HepG2 (cell line): Measurements from ENCODE around the gene BICRA. TPM values are rescaled to one million over a fixed set of nuclear protein-coding genes. Genes with fewer than 3 reads are reported as not detected.

Experiments
- BATF2 ChIP-seq: sonication (generic); formaldehyde crosslinking; IDR thresholded peaks from 2 replicates; pipeline ENCODE4 v1.8.0; 2022; ENCODE audit warnings: mild to moderate bottlenecking, missing genetic modification reagents, moderate library complexity
- CBX1 ChIP-seq: IDR thresholded peaks from one replicate; pipeline ENCODE4 v1.6.1; 2016; ENCODE audit warnings: antibody characterized with exemption, low read depth
- CEBPG ChIP-seq: IDR thresholded peaks from 2 replicates; pipeline ENCODE4 v1.6.1; 2016
- DRAP1 ChIP-seq: IDR thresholded peaks from 2 replicates; pipeline ENCODE4 v1.6.1; 2016; ENCODE audit warnings: missing genetic modification reagents, missing compliant biosample characterization
- FOXA1 ChIP-seq, 2 experiments: fragments of 450-650 bp in 1 of 2; sonication (generic) in 1 of 2; formaldehyde crosslinking in 1 of 2; IDR thresholded peaks; 2 replicates each; pipeline versions ENCODE4 v1.4.0 to v1.6.1; 2016 to 2020; ENCODE audit warnings: missing genetic modification reagents in 1 of 2
- FOXK2 ChIP-seq: fragments of 450-650 bp; IDR thresholded peaks from 2 replicates; pipeline ENCODE4 v1.6.1; 2016
- GTF3A ChIP-seq: sonication (generic); formaldehyde crosslinking; conservative IDR thresholded peaks from 2 replicates; pipeline ENCODE4 v1.4.0; 2020; ENCODE audit warnings: mild to moderate bottlenecking, missing genetic modification reagents
- HES4 ChIP-seq: sonication (generic); formaldehyde crosslinking; IDR thresholded peaks from 2 replicates; pipeline ENCODE4 v1.9.0; 2021; ENCODE audit warnings: mild to moderate bottlenecking, missing genetic modification reagents, borderline replicate concordance
- HIVEP1 ChIP-seq: sonication (generic); formaldehyde crosslinking; IDR thresholded peaks from 2 replicates; pipeline ENCODE4 v1.4.0; 2020; ENCODE audit warnings: mild to moderate bottlenecking, missing genetic modification reagents
- KDM2A ChIP-seq: sonication (generic); formaldehyde crosslinking; IDR thresholded peaks from 2 replicates; pipeline ENCODE4 v1.4.0; 2020; ENCODE audit warnings: low read depth, missing genetic modification reagents, borderline replicate concordance
- LBX2 ChIP-seq: sonication (generic); formaldehyde crosslinking; IDR thresholded peaks from 2 replicates; pipeline ENCODE4 v1.5.0; 2020; ENCODE audit warnings: missing genetic modification reagents, mild to moderate bottlenecking, borderline replicate concordance
- NCOR1 ChIP-seq: fragments of 200-600 bp; sonication (generic); IDR thresholded peaks from 2 replicates; pipeline ENCODE4 v1.7.0; 2017; ENCODE audit warnings: antibody characterized with exemption, low read length, borderline replicate concordance
- SRF ChIP-seq: IDR thresholded peaks from 2 replicates; pipeline ENCODE4 v1.6.1; 2011; ENCODE audit warnings: mild to moderate bottlenecking, low read depth, low read length, moderate library complexity
- UBTF ChIP-seq: sonication (generic); formaldehyde crosslinking; IDR thresholded peaks from 2 replicates; pipeline ENCODE4 v1.4.0; 2020; ENCODE audit warnings: mild to moderate bottlenecking, missing genetic modification reagents
- YEATS2 ChIP-seq: sonication (generic); formaldehyde crosslinking; IDR thresholded peaks from 2 replicates; pipeline ENCODE4 v1.4.0; 2020; ENCODE audit warnings: missing genetic modification reagents, borderline replicate concordance
- ZFY ChIP-seq: sonication (generic); formaldehyde crosslinking; IDR thresholded peaks from 2 replicates; pipeline ENCODE4 v1.4.0; 2020; ENCODE audit warnings: missing genetic modification reagents
- ZIK1 ChIP-seq: sonication (generic); formaldehyde crosslinking; IDR thresholded peaks from 2 replicates; pipeline ENCODE4 v1.5.0; 2020; ENCODE audit warnings: mild to moderate bottlenecking, low read depth, missing genetic modification reagents, borderline replicate concordance
- ZMYM3 ChIP-seq: sonication (generic); formaldehyde crosslinking; IDR thresholded peaks from 2 replicates; pipeline ENCODE4 v1.5.1; 2020; ENCODE audit warnings: mild to moderate bottlenecking, missing genetic modification reagents
- ZNF18 ChIP-seq: sonication (generic); formaldehyde crosslinking; IDR thresholded peaks from 2 replicates; pipeline ENCODE4 v1.8.0; 2022; ENCODE audit warnings: mild to moderate bottlenecking, missing genetic modification reagents; ENCODE audit not compliant: insufficient replicate concordance
- ZNF251 ChIP-seq: sonication (generic); formaldehyde crosslinking; IDR thresholded peaks from 2 replicates; pipeline ENCODE4 v1.9.0; 2021; ENCODE audit warnings: mild to moderate bottlenecking, missing genetic modification reagents
- ZNF558 ChIP-seq: sonication (generic); formaldehyde crosslinking; IDR thresholded peaks from 2 replicates; pipeline ENCODE4 v1.9.0; 2022; ENCODE audit warnings: mild to moderate bottlenecking, missing genetic modification reagents, borderline replicate concordance
- ZNF572 ChIP-seq: sonication (generic); formaldehyde crosslinking; IDR thresholded peaks from 2 replicates; pipeline ENCODE4 v1.5.1; 2020; ENCODE audit warnings: mild to moderate bottlenecking, missing genetic modification reagents
- ZNF784 ChIP-seq: sonication (generic); formaldehyde crosslinking; IDR thresholded peaks from 2 replicates; pipeline ENCODE4 v1.5.1; 2020; ENCODE audit warnings: missing genetic modification reagents, mild to moderate bottlenecking, borderline replicate concordance
- polyA plus RNA-seq, 8 experiments: library from polyadenylated mRNA; depleted of rRNA in 3 of 8; stranded (reverse) in 7 of 8; unstranded in 1 of 8; fragments of >200 nt; fragmentation: Illumina TruSeq in 4 of 8; extraction: Trizol in 4 of 8; gene quantifications; 2 replicates each; pipeline versions ENCODE4 v1.2.1 to v1.2.3, GENCODE V29; 2011 to 2016; ENCODE audit warnings: low read depth in 4 of 8, missing spikeins in 1 of 8, mixed read lengths in 1 of 8; ENCODE audit not compliant: insufficient read depth in 1 of 8
- total RNA-seq, 5 experiments: library from RNA; depleted of rRNA; stranded (reverse); fragments of >200 nt; fragmentation: Illumina TruSeq; extraction: Trizol; gene quantifications; 2 replicates each; pipeline ENCODE4 v1.2.3, GENCODE V29; 2016; ENCODE audit warnings: low read depth in 1 of 5

BICRA gene
- total and polyA plus RNA-seq, 2 of the 13 experiments (the other 11 are each of a cell fraction or from before 2014, with no cell fraction given), result 0.55 to 0.71 TPM

- TF ChIP-seq ZNF18 (CRISPR knock-in tag) (peak; percentile 67), GTF3A (CRISPR knock-in tag) (no peak), ZMYM3 (CRISPR knock-in tag) (no peak), HES4 (CRISPR knock-in tag) (no peak), ZNF572 (CRISPR knock-in tag) (no peak), UBTF (peak; percentile 88; the same call in 1 of the 2 replicates), KDM2A (CRISPR knock-in tag) (peak; percentile 24; the same call in 1 of the 2 replicates), BATF2 (no peak), ZFY (CRISPR knock-in tag) (peak; percentile 69; the same call in 1 of the 2 replicates), SRF (no peak), FOXA1 (IDR thresholded peaks at IDR 0.05) (no peak), FOXA1 (CRISPR knock-in tag; IDR thresholded peaks at IDR 0.05) (peak; percentile 71), ZNF558 (no peak), ZNF784 (CRISPR knock-in tag) (peak; percentile 21; the same call in 1 of the 2 replicates), HIVEP1 (CRISPR knock-in tag) (no peak), ZNF251 (CRISPR knock-in tag) (no peak), CEBPG (CRISPR knock-in tag) (no peak), DRAP1 (CRISPR knock-in tag) (peak; percentile 96), LBX2 (no peak), YEATS2 (peak; percentile 64; the same call in 1 of the 2 replicates), FOXK2 (no peak), CBX1 (no peak), NCOR1 (peak; percentile 28; the same call in 1 of the 2 replicates), ZIK1 (no peak)
These were observed 8.4 kb upstream of the BICRA start (continued) for GRCh38 chr19:47600246-47601179.
